Tibial artery (tissue), 4 donors: ENCODE results near the gene ADAMTS2.

Source experiments
- DNase-seq, 2 donors: peaks; one replicate each; pipeline ENCODE4 v3.0.0-alpha.2; 2019
- H3K27ac ChIP-seq, 2 donors: fragments of 200-600 bp; sonication (generic) in 1 of 2; 1 replicate in 1 of 2; 2 replicates in 1 of 2; pipeline ENCODE4 v1.5.1; 2018 to 2019; ENCODE audit warnings: mild to moderate bottlenecking in 1 of 2
- H3K27me3 ChIP-seq, 2 donors: fragments of 200-600 bp; sonication (generic) in 1 of 2; one replicate each; pipeline versions ENCODE4 v1.5.1 to v1.6.0; 2016 to 2019
- H3K36me3 ChIP-seq, 3 donors: fragments of 200-600 bp; sonication (generic) in 2 of 3; one replicate each; pipeline ENCODE4 v1.5.1; 2016 to 2019; ENCODE audit warnings: mild to moderate bottlenecking in 2 of 3
- H3K4me1 ChIP-seq, 4 donors: fragments of 200-600 bp; sonication (generic) in 2 of 4; 1 replicate in 3 of 4; 2 replicates in 1 of 4; pipeline ENCODE4 v1.5.1; 2016 to 2019
- H3K4me3 ChIP-seq, 2 donors: fragments of 200-600 bp; sonication (generic) in 1 of 2; 1 replicate in 1 of 2; 2 replicates in 1 of 2; pipeline ENCODE4 v1.5.1; 2018 to 2019; ENCODE audit warnings: mild to moderate bottlenecking in 2 of 2
- H3K9me3 ChIP-seq, 3 donors: fragments of 200-600 bp; sonication (generic) in 1 of 3; one replicate each; pipeline ENCODE4 v1.5.1; 2016 to 2019
- CTCF ChIP-seq, 2 experiments: fragments of 200-600 bp in 1 of 2; fragments of 450-650 bp in 1 of 2; IDR thresholded peaks; one replicate each; pipeline ENCODE4 v1.5.1; 2017 to 2019; ENCODE audit warnings: antibody characterized with exemption in 2 of 2, mild to moderate bottlenecking in 1 of 2, moderate library complexity in 1 of 2
- intact Hi-C: fragments of 100-400 bp; cut with DNase I; formaldehyde crosslinking; loops from one replicate; pipeline ENCODE4 v1.15.0; 2023; ENCODE audit warnings: low total_unique reads

ADAMTS2 gene

GRCh38 chr5:179130101-179130681 is 215.1 kb downstream of the ADAMTS2 start:
- Histone ChIP-seq H3K4me1 (no peaks in the 10 kb centered on the region), H3K4me3 (no peak overlapping the region), H3K27ac (no peak overlapping the region), H3K27me3 (no peaks in the 10 kb centered on the region), H3K36me3 (peaks cover 20 to 76% (median 61%) of the 10 kb centered on the region in 3 donors), H3K9me3 (no peaks in the 10 kb centered on the region)
- intact Hi-C loops: no loop called here
- peak in 1 of 2 donors; percentile 56 for DNase-seq
- no peak for TF ChIP-seq CTCF (IDR thresholded peaks at IDR 0.05)

GRCh38 chr5:179129607-179130071 is 215.6 kb downstream of the ADAMTS2 start:
- H3K36me3 ChIP-seq: peaks cover 19 to 81% (median 67%) of the 10 kb centered on the region in 3 donors
- no peak overlapping the region for H3K4me3 ChIP-seq
- TF ChIP-seq CTCF (IDR thresholded peaks at IDR 0.05): no peak
- DNase-seq: peak in 1 of 2 donors; percentile 56
- no peak overlapping the region for H3K27ac ChIP-seq
- no peaks in the 10 kb centered on the region for H3K4me1 ChIP-seq
- intact Hi-C loops: no loop called here
- no peaks in the 10 kb centered on the region for H3K27me3 ChIP-seq
- H3K9me3 ChIP-seq: no peaks in the 10 kb centered on the region

GRCh38 chr5:179128976-179129375 is 216.3 kb downstream of the ADAMTS2 start:
- Histone ChIP-seq H3K9me3 (no peaks in the 10 kb centered on the region), H3K4me1 (no peaks in the 10 kb centered on the region), H3K27ac (no peak overlapping the region), H3K27me3 (no peaks in the 10 kb centered on the region), H3K36me3 (peaks cover 19 to 85% (median 73%) of the 10 kb centered on the region in 3 donors), H3K4me3 (no peak overlapping the region)
- no peak for TF ChIP-seq CTCF (IDR thresholded peaks at IDR 0.05)
- intact Hi-C loops: no loop called here
- peak in 1 of 2 donors; percentile 60 for DNase-seq

- Histone ChIP-seq H3K9me3 (no peaks in the 10 kb centered on the region), H3K4me1 (no peaks in the 10 kb centered on the region), H3K36me3 (peaks cover 20 to 81% (median 70%) of the 10 kb centered on the region in 3 donors), H3K27me3 (no peaks in the 10 kb centered on the region), H3K4me3 (no peak overlapping the region), H3K27ac (no peak overlapping the region)
- DNase-seq: no peak
- no peak for TF ChIP-seq CTCF (IDR thresholded peaks at IDR 0.05)
- intact Hi-C loops: no loop called here
Observed at GRCh38 chr5:179128041-179128365, 217.3 kb downstream of the ADAMTS2 start.

GRCh38 chr5:179127136-179128040 is 217.9 kb downstream of the ADAMTS2 start:
- Histone ChIP-seq H3K9me3 (no peaks in the 10 kb centered on the region), H3K27ac (no peak overlapping the region), H3K4me1 (no peaks in the 10 kb centered on the region), H3K4me3 (no peak overlapping the region), H3K36me3 (peaks cover 25 to 81% (median 70%) of the 10 kb centered on the region in 3 donors), H3K27me3 (no peaks in the 10 kb centered on the region)
- intact Hi-C loops: no loop called here
- peak in 1 of 2 donors; percentile 60 for DNase-seq
- TF ChIP-seq CTCF (IDR thresholded peaks at IDR 0.05): no peak
